Naive B cell (primary cell): Measurements from ENCODE around the gene ZNF582. TPM values are rescaled to one million over a fixed set of nuclear protein-coding genes. Genes with fewer than 3 reads are reported as not detected.

Experiments used
- ATAC-seq, 2 donors: fragments of 150-1000 bp; cut with Tn5 transposase; 2 replicates each; pipeline ENCODE4 v1.10.0; 2021; ENCODE audit warnings: low read depth in 2 of 2, mild to moderate bottlenecking in 2 of 2, moderate library complexity in 2 of 2
- DNase-seq: peaks from one replicate; pipeline ENCODE4 v3.0.0; 2022
- H3K27ac Mint-ChIP-seq, 6 donors: one replicate each; pipeline ENCODE4 v1.8.0; 2020 to 2022; ENCODE audit warnings: mild to moderate bottlenecking in 6 of 6, mixed read lengths in 6 of 6, moderate library complexity in 5 of 6, inconsistent platforms in 2 of 6
- H3K27me3 Mint-ChIP-seq, 3 donors: one replicate each; pipeline ENCODE4 v1.8.0; 2021 to 2022; ENCODE audit warnings: mixed read lengths in 3 of 3, mild to moderate bottlenecking in 1 of 3
- H3K36me3 Mint-ChIP-seq, 2 donors: one replicate each; pipeline ENCODE4 v1.8.0; 2020 to 2022; ENCODE audit warnings: mixed read lengths in 2 of 2, inconsistent platforms in 1 of 2, mild to moderate bottlenecking in 1 of 2
- H3K4me1 Mint-ChIP-seq, 3 donors: one replicate each; pipeline ENCODE4 v1.8.0; 2020 to 2022; ENCODE audit warnings: mixed read lengths in 3 of 3, inconsistent platforms in 1 of 3, mild to moderate bottlenecking in 1 of 3, moderate library complexity in 1 of 3
- H3K4me3 Mint-ChIP-seq, 8 donors: one replicate each; pipeline ENCODE4 v1.8.0; 2020 to 2022; ENCODE audit warnings: mild to moderate bottlenecking in 8 of 8, mixed read lengths in 8 of 8, moderate library complexity in 8 of 8, inconsistent platforms in 2 of 8
- H3K9me3 Mint-ChIP-seq, 7 donors: one replicate each; pipeline ENCODE4 v1.8.0; 2020 to 2022; ENCODE audit warnings: mixed read lengths in 7 of 7, mild to moderate bottlenecking in 5 of 7, inconsistent platforms in 2 of 7, moderate library complexity in 1 of 7
- polyA plus RNA-seq, 6 donors: library from polyadenylated mRNA; unstranded; fragments of 300-500 nt; fragmentation: Illumina TruSeq; gene quantifications; one replicate each; pipeline ENCODE4 v1.2.3, GENCODE V29; 2021; ENCODE audit warnings: low read depth in 6 of 6

Gene ZNF582
- polyA plus RNA-seq, result 1 to 10 TPM; 6.3 to 8.6 (median 7.3) TPM

- H3K9me3 Mint-ChIP-seq, result peaks cover 8 to 41% (median 23%) of the 10 kb centered on the region in 7 donors
- ATAC-seq (peak; percentile 94 to 95), DNase-seq (peak; percentile 91)
- peak within 1 kb of the TSS; percentile 87 to 97 (median 95) for H3K27ac Mint-ChIP-seq
- H3K4me1 Mint-ChIP-seq, result peaks cover 6 to 25% (median 7%) of the 10 kb centered on the region in 3 donors
- H3K27me3 Mint-ChIP-seq, result no peaks in the 10 kb centered on the region
- H3K4me3 Mint-ChIP-seq, result peak within 1 kb of the TSS; percentile 88 to 100 (median 98)
- H3K36me3 Mint-ChIP-seq, result peaks cover 49 to 56% of the 10 kb centered on the region in 2 donors
Observed at GRCh38 chr19:56393119-56394012, at the start of gene ZNF582. Gene ZNF582, minus strand, starts transcription at chr19:56393534. Its CDS starts 1,782 bp downstream, at chr19:56391752.

GRCh38 chr19:56441206-56441792 lies 48.0 kb upstream of the ZNF582 start:
- peaks cover 26 to 64% of the 10 kb centered on the region in 2 donors for H3K36me3 Mint-ChIP-seq
- ATAC-seq, result no peak

DNA sequence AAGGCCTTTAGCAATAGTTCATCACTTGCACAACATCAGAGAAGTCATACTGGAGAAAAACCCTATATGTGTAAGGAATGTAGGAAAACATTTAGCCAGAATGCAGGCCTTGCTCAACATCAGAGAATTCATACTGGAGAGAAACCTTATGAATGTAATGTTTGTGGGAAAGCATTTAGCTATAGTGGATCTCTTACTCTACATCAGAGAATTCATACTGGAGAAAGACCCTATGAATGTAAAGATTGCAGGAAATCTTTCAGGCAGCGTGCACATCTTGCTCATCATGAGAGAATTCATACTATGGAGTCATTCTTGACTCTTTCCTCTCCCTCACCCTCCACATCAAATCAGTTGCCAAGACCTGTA lies 30.6 kb upstream of the ZNF582 start:
- Mint-ChIP-seq H3K4me1 (no peaks in the 10 kb centered on the region), H3K9me3 (peaks cover 8 to 94% (median 90%) of the 10 kb centered on the region in 7 donors), H3K27ac (no peak overlapping the region), H3K27me3 (no peaks in the 10 kb centered on the region), H3K36me3 (peaks cover 43 to 57% of the 10 kb centered on the region in 2 donors), H3K4me3 (no peak overlapping the region)
- ATAC-seq, result no peak
- DNase-seq, result no peak

More at GRCh38 chr19:56441206-56441792, 48.0 kb upstream of the ZNF582 start:
- no peak for DNase-seq
- H3K4me3 Mint-ChIP-seq, result no peak overlapping the region
- H3K4me1 Mint-ChIP-seq, result no peaks in the 10 kb centered on the region
- no peaks in the 10 kb centered on the region for H3K27me3 Mint-ChIP-seq
- no peak overlapping the region for H3K27ac Mint-ChIP-seq
- peaks cover 28 to 78% (median 72%) of the 10 kb centered on the region in 7 donors for H3K9me3 Mint-ChIP-seq

- ATAC-seq (no peak), DNase-seq (no peak)
- Mint-ChIP-seq H3K36me3 (peaks cover 49 to 62% of the 10 kb centered on the region in 2 donors), H3K4me3 (peak overlapping the region in 1 of 8 donors; percentile 9), H3K9me3 (peaks cover 8 to 97% (median 93%) of the 10 kb centered on the region in 7 donors), H3K4me1 (no peaks in the 10 kb centered on the region), H3K27me3 (no peaks in the 10 kb centered on the region), H3K27ac (no peak overlapping the region)
Observed at GRCh38 chr19:56423276-56423984, 30.1 kb upstream of the ZNF582 start.

DNA sequence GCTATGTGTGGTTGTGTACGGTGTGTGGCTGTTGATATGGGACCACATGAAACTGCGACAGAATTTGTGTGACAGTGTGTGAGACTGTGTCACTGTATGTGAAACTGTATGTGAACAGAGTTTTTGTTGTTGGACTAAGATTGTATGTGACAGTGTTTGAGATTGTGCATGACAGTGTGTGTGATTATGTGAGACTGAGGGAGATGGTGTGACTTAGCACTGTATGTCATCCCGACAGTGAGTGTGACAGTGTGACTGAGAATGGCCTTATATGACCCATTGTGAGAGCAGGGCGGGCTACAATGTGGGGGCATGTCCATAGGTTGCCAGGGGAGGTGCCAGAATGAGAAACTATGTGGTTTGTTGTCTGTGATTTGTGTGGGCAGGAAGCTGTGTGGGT lies 11.7 kb upstream of the ZNF582 start:
- peaks cover 37 to 68% of the 10 kb centered on the region in 2 donors for H3K36me3 Mint-ChIP-seq
- H3K4me1 Mint-ChIP-seq, result peaks cover 21 to 36% (median 29%) of the 10 kb centered on the region in 3 donors
- H3K27me3 Mint-ChIP-seq, result no peaks in the 10 kb centered on the region
- no peak for ATAC-seq
- H3K4me3 Mint-ChIP-seq, result peak overlapping the region; percentile 73 to 100 (median 98)
- peak overlapping the region in 2 of 6 donors; percentile 94 to 96 for H3K27ac Mint-ChIP-seq
- no peak for DNase-seq
- H3K9me3 Mint-ChIP-seq, result peaks cover 23 to 74% (median 46%) of the 10 kb centered on the region in 7 donors

- H3K4me1 Mint-ChIP-seq, result peaks cover 21 to 36% (median 29%) of the 10 kb centered on the region in 3 donors
- peaks cover 21 to 74% (median 46%) of the 10 kb centered on the region in 7 donors for H3K9me3 Mint-ChIP-seq
- no peak for ATAC-seq
- H3K27ac Mint-ChIP-seq, result peak overlapping the region; percentile 63 to 100 (median 96)
- no peaks in the 10 kb centered on the region for H3K27me3 Mint-ChIP-seq
- peaks cover 34 to 66% of the 10 kb centered on the region in 2 donors for H3K36me3 Mint-ChIP-seq
- H3K4me3 Mint-ChIP-seq, result peak overlapping the region; percentile 73 to 100 (median 98)
- DNase-seq, result no peak
Observed at GRCh38 chr19:56404705-56405056, 11.3 kb upstream of the ZNF582 start.

GRCh38 chr19:56403764-56404704 lies 10.7 kb upstream of the ZNF582 start, which contains the start of gene ZNF583:
Gene ZNF583, plus strand, starts transcription at chr19:56404332. Its CDS starts 2,783 bp downstream, at chr19:56407115.
- H3K36me3 Mint-ChIP-seq, result peaks cover 37 to 65% of the 10 kb centered on the region in 2 donors
- DNase-seq (peak; percentile 92), ATAC-seq (peak; percentile 81 to 83)
- H3K27ac Mint-ChIP-seq, result peak within 1 kb of the TSS; percentile 94 to 100 (median 97)
- H3K4me3 Mint-ChIP-seq, result peak within 1 kb of the TSS; percentile 73 to 100 (median 98)
- no peaks in the 10 kb centered on the region for H3K27me3 Mint-ChIP-seq
- peaks cover 19 to 76% (median 45%) of the 10 kb centered on the region in 7 donors for H3K9me3 Mint-ChIP-seq
- H3K4me1 Mint-ChIP-seq, result peaks cover 21 to 36% (median 29%) of the 10 kb centered on the region in 3 donors

- no peak for DNase-seq
- peaks cover 37 to 65% of the 10 kb centered on the region in 2 donors for H3K36me3 Mint-ChIP-seq
- H3K4me3 Mint-ChIP-seq, result peak overlapping the region; percentile 73 to 100 (median 98)
- H3K27ac Mint-ChIP-seq, result peak overlapping the region; percentile 94 to 100 (median 97)
- peaks cover 13 to 75% (median 45%) of the 10 kb centered on the region in 7 donors for H3K9me3 Mint-ChIP-seq
- H3K27me3 Mint-ChIP-seq, result no peaks in the 10 kb centered on the region
- ATAC-seq, result peak; percentile 17 to 22
- peaks cover 21 to 36% (median 29%) of the 10 kb centered on the region in 3 donors for H3K4me1 Mint-ChIP-seq
Observed at GRCh38 chr19:56403261-56403660, 9.9 kb upstream of the ZNF582 start.

- Mint-ChIP-seq H3K27me3 (no peaks in the 10 kb centered on the region), H3K27ac (peak overlapping the region in 2 of 6 donors; percentile 14 to 25), H3K4me1 (peaks cover 18 to 29% (median 29%) of the 10 kb centered on the region in 3 donors), H3K36me3 (peaks cover 32 to 56% of the 10 kb centered on the region in 2 donors), H3K4me3 (peak overlapping the region in 1 of 8 donors; percentile 47), H3K9me3 (peaks cover 12 to 70% (median 44%) of the 10 kb centered on the region in 7 donors)
- DNase-seq (no peak), ATAC-seq (no peak)
Observed at GRCh38 chr19:56400485-56400884, 7.2 kb upstream of the ZNF582 start.

- Mint-ChIP-seq H3K9me3 (peaks cover 10 to 76% (median 50%) of the 10 kb centered on the region in 7 donors), H3K4me1 (peaks cover 4 to 28% (median 12%) of the 10 kb centered on the region in 3 donors), H3K27ac (peak overlapping the region in 1 of 6 donors; percentile 66), H3K27me3 (no peaks in the 10 kb centered on the region), H3K4me3 (peak overlapping the region in 1 of 8 donors; percentile 57), H3K36me3 (peaks cover 32 to 50% of the 10 kb centered on the region in 2 donors)
- no peak for DNase-seq
- ATAC-seq, result no peak
Observed at GRCh38 chr19:56398809-56399208, 5.5 kb upstream of the ZNF582 start.

- ATAC-seq, result no peak
- H3K4me1 Mint-ChIP-seq, result peaks cover 0 to 4% (median 0%) of the 10 kb centered on the region in 3 donors
- H3K27me3 Mint-ChIP-seq, result no peaks in the 10 kb centered on the region
- H3K27ac Mint-ChIP-seq, result no peak overlapping the region
- H3K4me3 Mint-ChIP-seq, result no peak overlapping the region
- peaks cover 6 to 62% (median 40%) of the 10 kb centered on the region in 7 donors for H3K9me3 Mint-ChIP-seq
- no peak for DNase-seq
- H3K36me3 Mint-ChIP-seq, result peaks cover 58 to 59% of the 10 kb centered on the region in 2 donors
Observed at GRCh38 chr19:56383826-56384605, 9.3 kb downstream of the ZNF582 start.
